D341Med (cell line): Measurements from ENCODE around the gene MARS1.
A peak's percentile ranks its signal among the peaks of the same experiment; 100 is the strongest.

Experiments
- DNase-seq: peaks from one replicate; pipeline ENCODE4 v3.0.0; 2012; ENCODE audit warnings: low spot score

MARS1 gene

DNA sequence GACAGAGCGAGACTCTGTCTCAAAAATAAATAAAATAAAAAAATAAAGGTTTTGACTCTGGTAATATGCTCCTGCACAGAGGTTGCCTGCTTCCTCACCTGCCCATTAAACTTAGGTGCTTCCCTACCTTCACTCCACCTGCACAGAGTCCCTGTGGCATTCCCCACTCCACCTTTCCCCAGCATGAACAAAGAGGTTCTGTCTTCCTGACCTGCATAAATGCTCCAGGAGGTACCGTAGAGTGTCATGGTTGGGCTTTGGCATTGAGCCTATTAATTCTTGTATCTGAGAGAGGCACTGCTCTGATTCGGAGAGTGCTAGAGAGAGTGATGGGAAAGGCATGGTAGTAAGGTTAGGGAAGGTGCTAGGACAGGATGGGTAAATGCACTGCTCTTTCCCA lies 14.5 kb upstream of the MARS1 start:
- DNase-seq: no peak

- DNase-seq: no peak
These were observed 14.0 kb upstream of the MARS1 start for GRCh38 chr12:57473886-57474285.

DNA sequence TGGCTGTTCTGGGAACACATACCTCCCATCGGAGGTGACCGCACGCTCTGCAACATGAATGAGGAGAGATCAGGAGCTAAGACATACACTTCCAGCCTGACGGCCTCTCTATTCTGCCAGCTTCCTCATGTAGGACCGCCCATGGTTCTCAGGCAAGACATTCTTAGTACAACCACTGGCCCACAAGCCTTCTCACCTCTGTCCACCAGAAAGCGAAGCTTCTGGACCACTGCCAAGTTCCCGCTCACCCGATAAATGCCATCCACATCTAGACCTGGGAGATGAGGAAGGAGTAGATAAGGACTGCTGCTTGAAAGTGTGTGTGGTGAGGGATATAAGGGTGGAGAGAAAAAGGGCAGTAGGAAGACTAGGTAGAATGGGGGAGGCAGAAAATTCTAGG lies 13.4 kb upstream of the MARS1 start:
- no peak for DNase-seq

DNA sequence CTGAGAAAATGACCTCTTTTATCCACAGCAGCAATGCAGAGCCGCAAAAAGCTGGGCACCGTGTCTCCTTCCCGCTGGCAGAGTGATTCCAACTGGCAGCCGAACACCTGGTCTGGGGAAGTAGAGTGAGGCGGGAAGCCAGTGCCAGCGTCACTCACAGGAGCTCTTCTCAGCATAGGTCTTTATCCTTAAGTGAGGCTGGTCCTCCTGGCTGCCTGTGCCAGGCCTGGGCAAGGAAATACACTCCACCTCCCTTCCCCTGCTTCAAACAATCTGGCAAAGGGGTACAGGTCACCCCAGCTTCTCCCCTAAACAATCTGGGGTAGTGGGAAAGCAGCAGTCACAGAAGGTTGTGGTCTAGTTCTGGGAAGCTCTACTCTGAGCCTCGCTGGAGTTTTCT lies 13.0 kb upstream of the MARS1 start:
- DNase-seq: no peak

- no peak for DNase-seq
These were observed 12.4 kb upstream of the MARS1 start for GRCh38 chr12:57475271-57476161.

DNA sequence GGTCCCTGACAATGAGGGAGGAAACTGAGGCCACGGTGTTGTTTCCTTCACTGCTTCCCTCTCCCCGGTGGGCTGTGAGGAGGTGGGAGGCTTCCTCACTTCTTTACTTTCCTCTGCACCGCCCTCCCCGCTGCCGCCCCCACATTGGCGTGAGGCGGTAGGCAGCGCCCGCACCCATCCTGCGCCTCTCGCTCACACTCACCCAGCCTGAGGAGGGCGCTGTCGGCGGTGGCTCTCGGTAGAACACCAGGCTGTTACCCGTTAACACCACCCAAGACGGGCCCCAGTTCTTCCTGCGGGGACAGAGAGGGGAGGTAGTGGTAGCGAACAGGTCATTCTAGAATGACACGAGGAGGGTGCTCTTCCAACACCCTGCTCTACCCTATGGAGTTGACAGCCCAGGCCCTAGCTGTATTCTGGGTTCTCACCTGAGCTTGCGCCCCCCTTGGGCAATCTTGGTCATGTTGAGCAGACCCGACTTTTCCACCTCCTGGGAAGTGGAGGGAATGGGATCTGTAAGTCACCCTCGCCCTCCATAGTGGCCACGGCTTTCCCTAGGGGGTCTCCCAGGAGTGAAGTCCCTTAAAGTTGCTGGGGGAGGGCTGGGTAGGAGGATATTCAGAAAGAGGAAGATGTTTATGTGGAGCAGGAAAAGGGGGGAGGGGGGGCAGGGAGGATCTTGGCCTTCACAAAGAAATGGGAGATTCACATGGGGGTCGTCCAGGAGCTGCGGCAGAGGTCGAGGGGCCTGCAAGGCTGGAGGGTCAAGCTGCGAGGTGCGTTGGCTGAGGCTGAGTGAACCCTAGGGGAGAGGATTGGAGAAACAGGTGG lies 11.5 kb upstream of the MARS1 start:
- DNase-seq: no peak

GRCh38 chr12:57476993-57477709 lies 10.7 kb upstream of the MARS1 start:
- DNase-seq: no peak

- no peak for DNase-seq
These were observed 9.9 kb upstream of the MARS1 start for GRCh38 chr12:57477710-57478681.

DNA sequence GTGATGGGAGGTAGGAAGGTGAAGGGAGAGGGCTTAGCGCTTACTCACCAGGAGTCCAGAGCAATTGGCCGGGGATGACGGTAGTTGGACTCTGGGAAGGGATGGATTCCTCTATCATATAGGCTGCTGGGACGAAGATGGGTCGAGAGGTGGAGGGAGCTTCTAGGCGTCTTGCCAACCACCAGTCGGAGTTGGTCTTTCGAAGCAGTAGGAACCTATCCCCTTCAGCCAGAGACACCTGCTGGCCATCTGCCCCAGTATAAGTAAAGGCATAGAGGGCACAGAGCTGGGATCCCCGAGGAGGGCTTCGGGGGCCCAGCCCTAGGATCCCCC lies 8.9 kb upstream of the MARS1 start:
- no peak for DNase-seq

DNA sequence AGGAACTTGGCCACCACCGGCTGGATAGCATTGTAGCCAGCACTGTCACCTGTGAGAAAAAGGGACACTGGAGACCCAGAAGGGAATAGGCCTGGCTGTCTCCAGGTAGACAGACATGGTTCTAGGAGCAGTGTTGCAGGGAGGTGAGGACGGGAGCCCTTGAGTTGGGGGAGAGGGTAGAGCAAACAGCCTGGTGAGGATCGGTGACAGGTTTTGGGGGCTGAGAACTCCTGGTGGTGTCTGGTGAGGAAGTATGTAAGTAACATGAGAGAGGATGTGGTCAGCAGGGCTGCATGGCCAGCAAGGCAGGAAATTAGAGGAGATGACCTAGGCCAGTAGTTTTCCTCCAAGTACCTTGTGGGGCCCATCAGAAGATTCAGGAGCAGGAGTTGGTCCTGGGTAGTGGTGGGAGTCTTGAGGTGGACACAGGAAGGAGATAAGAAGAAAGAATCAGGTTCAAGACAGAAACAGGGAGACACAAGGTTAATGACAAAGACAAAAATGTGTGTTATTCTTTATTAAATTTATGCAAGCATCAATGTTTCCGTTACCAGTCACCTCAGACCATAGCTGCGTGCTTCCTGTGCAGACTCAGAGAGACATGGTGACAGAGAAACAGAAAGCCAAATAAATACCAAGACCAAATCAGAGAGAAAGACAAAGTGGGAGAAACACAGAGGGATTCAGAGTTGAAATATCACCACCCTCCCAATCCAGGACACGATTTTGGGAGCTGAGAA lies 8.3 kb upstream of the MARS1 start, which contains the start of gene ARHGAP9:
ARHGAP9 (minus strand) TSS at position 491 of the 740 bp plus-strand sequence; CDS start at position 31, 460 bp downstream.
- DNase-seq: no peak

DNA sequence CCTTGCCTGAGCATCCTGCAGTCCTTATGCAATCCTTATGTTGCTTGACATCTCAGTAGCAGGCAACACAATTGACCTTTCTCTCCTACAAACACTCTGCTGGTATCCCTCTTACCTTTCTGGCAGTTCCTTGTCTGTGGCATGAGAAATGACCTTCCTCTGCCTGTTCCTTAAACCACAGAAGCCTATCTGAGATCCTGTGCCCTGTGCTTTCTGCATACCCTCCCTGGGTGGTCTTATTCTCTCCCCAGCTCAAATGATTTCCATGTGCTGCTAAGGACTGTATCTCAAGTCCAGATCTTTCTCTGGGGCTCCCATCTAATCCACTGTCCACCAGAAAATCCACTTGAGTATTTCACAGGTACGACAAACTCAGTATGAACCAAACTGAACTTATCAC lies 6.2 kb upstream of the MARS1 start:
- DNase-seq: no peak

GRCh38 chr12:57483466-57483865 lies 4.4 kb upstream of the MARS1 start:
- no peak for DNase-seq

DNA sequence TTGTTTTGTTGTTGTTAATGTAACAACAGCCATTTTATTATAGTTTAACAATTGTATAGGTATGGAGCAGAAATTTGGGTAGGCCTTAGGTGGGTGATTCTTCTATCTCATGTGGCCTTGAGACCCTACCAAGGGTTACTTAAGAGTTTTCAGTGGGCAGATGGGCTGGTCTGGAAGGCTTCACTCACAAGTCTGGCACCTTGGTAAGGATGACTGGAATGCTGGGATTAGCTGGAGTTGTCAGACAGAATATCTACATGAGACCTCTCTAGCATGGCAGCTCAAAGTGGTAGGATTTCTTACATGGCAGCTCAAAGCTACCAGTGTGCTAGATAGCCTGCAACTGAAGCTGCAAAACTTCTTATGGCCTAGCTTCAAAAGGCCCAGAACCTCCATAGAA lies 2.2 kb upstream of the MARS1 start:
- DNase-seq: peak; percentile 61

DNA sequence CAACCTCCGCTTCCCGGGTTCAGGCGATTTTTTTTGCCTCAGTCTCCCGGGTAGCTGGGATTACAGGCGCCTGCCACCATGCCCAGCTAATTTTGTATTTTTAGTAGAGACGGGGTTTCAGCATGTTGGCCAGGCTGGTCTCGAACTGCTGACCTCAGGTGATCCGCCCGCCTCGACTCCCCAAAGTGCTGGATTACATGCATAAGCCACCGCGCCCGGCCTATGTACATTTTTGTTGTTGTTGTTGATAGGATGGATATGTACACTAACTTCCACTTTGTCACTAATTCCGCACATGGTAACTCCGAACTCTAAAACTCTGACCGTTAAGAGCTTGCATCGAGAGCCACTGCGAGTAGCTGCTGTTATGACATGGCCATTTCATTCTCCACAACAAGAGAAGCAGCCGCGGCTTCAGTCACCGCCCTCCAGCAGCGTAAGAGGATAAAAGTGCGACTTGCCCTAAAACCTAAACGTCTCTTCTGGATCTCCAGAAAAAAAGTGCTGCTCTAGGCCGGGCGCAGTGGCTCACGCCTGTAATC lies 742 bp upstream of the MARS1 start:
- no peak for DNase-seq

DNA sequence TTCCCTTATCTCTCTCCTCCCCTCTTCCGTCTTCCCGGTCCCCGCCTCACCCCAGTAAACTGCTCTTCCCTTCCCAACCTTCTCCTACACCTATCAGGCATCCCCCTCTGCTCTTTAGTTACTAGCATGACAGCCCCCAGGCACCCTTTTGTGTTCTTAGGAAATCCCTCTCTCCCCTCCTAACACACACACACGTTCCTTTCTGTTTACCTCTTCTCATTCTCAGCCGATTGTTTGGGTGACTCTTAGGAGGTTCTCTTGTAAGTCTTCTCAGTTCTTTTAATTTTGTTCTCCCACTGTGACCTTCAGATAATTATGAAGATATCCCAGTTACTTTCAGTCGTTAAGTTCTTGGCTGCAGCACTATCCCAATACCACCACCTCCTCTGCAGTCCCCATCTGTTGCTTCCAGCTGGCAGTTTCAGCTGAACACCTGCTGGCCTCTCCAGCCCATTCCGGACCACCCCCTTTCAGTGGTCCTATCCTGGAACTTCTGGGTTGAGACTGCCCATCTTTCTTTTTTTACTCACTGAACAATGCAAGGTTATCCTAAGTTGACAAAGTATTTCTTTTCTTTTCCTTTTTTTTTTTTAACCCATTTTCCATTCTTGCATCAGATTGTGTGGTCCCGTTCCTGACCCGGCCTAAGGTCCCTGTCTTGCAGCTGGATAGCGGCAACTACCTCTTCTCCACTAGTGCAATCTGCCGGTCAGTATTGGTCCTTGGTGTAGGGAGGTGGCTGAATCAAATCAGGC lies 711 bp downstream of the MARS1 start:
- DNase-seq: peak; percentile 53

- no peak for DNase-seq
These were observed 1.3 kb downstream of the MARS1 start for GRCh38 chr12:57489157-57489641.

DNA sequence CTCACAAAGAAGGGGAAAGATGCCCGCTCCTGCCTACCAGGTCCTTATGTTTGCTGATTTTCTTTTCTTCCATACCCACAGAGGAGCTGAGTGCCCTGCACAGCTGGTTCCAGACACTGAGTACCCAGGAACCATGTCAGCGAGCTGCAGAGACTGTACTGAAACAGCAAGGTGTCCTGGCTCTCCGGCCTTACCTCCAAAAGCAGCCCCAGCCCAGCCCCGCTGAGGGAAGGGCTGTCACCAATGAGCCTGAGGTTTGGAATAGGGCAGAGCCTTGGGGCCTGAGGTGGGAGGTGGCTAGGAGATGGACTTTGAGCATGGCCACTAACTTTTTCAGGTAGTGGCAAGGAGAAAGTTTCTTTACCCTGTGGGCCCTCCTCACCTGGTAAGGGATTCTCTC lies 2.3 kb downstream of the MARS1 start:
- no peak for DNase-seq

GRCh38 chr12:57491393-57492280 lies 3.8 kb downstream of the MARS1 start:
- no peak for DNase-seq
